Neutrophil (primary cell): ENCODE data around the gene YEATS2.

ENCODE experiments used
- H3K27ac ChIP-seq: fragments of 200-600 bp; sonication (generic); 2 replicates; pipeline ENCODE4 v1.5.1; 2016; ENCODE audit warnings: mild to moderate bottlenecking, moderate library complexity
- H3K27me3 ChIP-seq: fragments of 200-600 bp; sonication (generic); 2 replicates; pipeline ENCODE4 v1.6.0; 2016; ENCODE audit warnings: mild to moderate bottlenecking
- H3K36me3 ChIP-seq: fragments of 200-600 bp; sonication (generic); 2 replicates; pipeline ENCODE4 v1.5.1; 2017
- H3K4me1 ChIP-seq, 2 experiments: fragments of 200-600 bp in 1 of 2; sonication (generic) in 1 of 2; 1 replicate in 1 of 2; 2 replicates in 1 of 2; pipeline versions ENCODE4 v1.5.1 to v1.6.1; 2013 to 2016; ENCODE audit warnings: low read depth in 1 of 2, low read length in 1 of 2, mild to moderate bottlenecking in 1 of 2, moderate library complexity in 1 of 2; ENCODE audit not compliant: control insufficient read depth in 1 of 2, insufficient read depth in 1 of 2
- H3K4me3 ChIP-seq, 2 experiments: fragments of 200-600 bp in 1 of 2; sonication (generic) in 1 of 2; 1 replicate in 1 of 2; 2 replicates in 1 of 2; pipeline ENCODE4 v1.5.1; 2013 to 2016; ENCODE audit warnings: low read depth in 1 of 2, low read length in 1 of 2, mild to moderate bottlenecking in 1 of 2, moderate library complexity in 1 of 2
- H3K9me3 ChIP-seq: fragments of 200-600 bp; sonication (generic); 2 replicates; pipeline ENCODE4 v1.5.1; 2016
- CTCF ChIP-seq: fragments of 200-600 bp; sonication (generic); IDR thresholded peaks from 2 replicates; pipeline ENCODE4 v1.5.1; 2016; ENCODE audit warnings: antibody characterized with exemption

Gene YEATS2

GRCh38 chr3:183794452-183794851 lies 96.9 kb downstream of the YEATS2 start:
- Histone ChIP-seq H3K4me1 (no peaks in the 10 kb centered on the region), H3K36me3 (peaks cover 55% of the 10 kb centered on the region), H3K9me3 (no peaks in the 10 kb centered on the region), H3K4me3 (no peak overlapping the region), H3K27ac (no peak overlapping the region), H3K27me3 (no peaks in the 10 kb centered on the region)
- no peak for TF ChIP-seq CTCF

- H3K9me3 ChIP-seq = no peaks in the 10 kb centered on the region
- H3K4me3 ChIP-seq = no peak overlapping the region
- peaks cover 62% of the 10 kb centered on the region for H3K36me3 ChIP-seq
- TF ChIP-seq CTCF = no peak
- no peak overlapping the region for H3K27ac ChIP-seq
- H3K27me3 ChIP-seq = no peaks in the 10 kb centered on the region
- H3K4me1 ChIP-seq = no peaks in the 10 kb centered on the region
Measured at GRCh38 chr3:183796372-183796771, 98.8 kb downstream of the YEATS2 start.

GRCh38 chr3:183797996-183798395 lies 100.4 kb downstream of the YEATS2 start:
- TF ChIP-seq CTCF = no peak
- peaks cover 61% of the 10 kb centered on the region for H3K36me3 ChIP-seq

GRCh38 chr3:183799461-183799860 lies 101.9 kb downstream of the YEATS2 start:
- H3K4me3 ChIP-seq = no peak overlapping the region
- no peaks in the 10 kb centered on the region for H3K9me3 ChIP-seq
- H3K27me3 ChIP-seq = no peaks in the 10 kb centered on the region
- H3K27ac ChIP-seq = no peak overlapping the region
- peaks cover 66% of the 10 kb centered on the region for H3K36me3 ChIP-seq
- H3K4me1 ChIP-seq = no peaks in the 10 kb centered on the region
- TF ChIP-seq CTCF = no peak

More at GRCh38 chr3:183797996-183798395, 100.4 kb downstream of the YEATS2 start:
- Histone ChIP-seq H3K27me3 (no peaks in the 10 kb centered on the region), H3K9me3 (no peaks in the 10 kb centered on the region), H3K4me1 (no peaks in the 10 kb centered on the region), H3K27ac (no peak overlapping the region), H3K4me3 (no peak overlapping the region)

GRCh38 chr3:183800243-183800863 lies 102.8 kb downstream of the YEATS2 start:
- no peak overlapping the region for H3K27ac ChIP-seq
- H3K36me3 ChIP-seq = peaks cover 72% of the 10 kb centered on the region
- no peaks in the 10 kb centered on the region for H3K4me1 ChIP-seq
- H3K9me3 ChIP-seq = no peaks in the 10 kb centered on the region
- no peak overlapping the region for H3K4me3 ChIP-seq
- TF ChIP-seq CTCF = no peak
- H3K27me3 ChIP-seq = no peaks in the 10 kb centered on the region
